HG03066 (cell line): ENCODE data around the gene COASY.
A peak's percentile ranks its signal among the peaks of the same experiment; 100 is the strongest.
"Not testable (repeated sequence)": the region's sequence is repeated elsewhere in the genome, so short reads cannot be mapped to it uniquely, and the experiment has no call there.

ENCODE experiments used
- ATAC-seq: cut with Tn5 transposase; IDR thresholded peaks from one replicate; pipeline ENCODE4 v1.9.1; 2021; ENCODE audit warnings: low read depth; ENCODE audit not compliant: unreplicated experiment

The COASY gene

GRCh38 chr17:42608305-42609181, 46.6 kb downstream of the COASY start:
- ATAC-seq = peak; percentile 27

DNA sequence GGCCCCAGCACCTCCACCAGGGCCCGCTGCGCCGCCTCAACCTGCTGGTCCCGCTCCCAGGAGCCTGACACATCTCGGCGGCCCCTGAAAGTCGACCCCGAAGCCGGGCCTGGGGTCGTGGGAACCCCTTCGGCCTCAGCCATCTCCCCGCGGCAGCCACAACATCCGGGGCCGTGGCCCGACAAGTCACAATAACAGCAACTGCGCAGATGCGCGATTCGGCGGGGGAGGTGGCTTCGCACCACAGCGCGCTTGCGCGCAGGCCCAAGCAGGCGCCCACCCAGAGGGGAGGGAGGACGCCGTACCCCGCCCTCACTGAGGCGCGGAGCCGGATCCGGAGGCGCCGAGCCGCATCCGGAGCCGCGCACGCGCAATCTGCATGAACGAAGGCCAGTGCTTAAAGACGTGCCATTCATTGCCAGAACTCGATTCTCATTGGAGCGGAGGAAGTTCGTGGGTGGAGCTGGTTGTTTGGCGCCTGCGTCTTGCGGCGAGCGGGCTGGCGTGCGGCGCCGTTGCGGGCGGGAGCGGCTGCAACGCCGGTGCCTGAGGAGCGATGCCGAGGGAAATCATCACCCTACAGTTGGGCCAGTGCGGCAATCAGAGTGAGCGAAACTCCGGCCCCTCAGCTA, 47.4 kb downstream of the COASY start, which contains the start of the genes RETREG3 and TUBG1:
RETREG3 (minus strand) TSS at position 193 of the 632 bp plus-strand sequence; CDS start at position 143, 50 bp downstream.
TUBG1 (plus strand) TSS at position 502 of the 632 bp plus-strand sequence; CDS start at position 557, 55 bp downstream.
- ATAC-seq = peak; percentile 78

- ATAC-seq = not testable (repeated sequence)
These were observed 48.2 kb downstream of the COASY start for GRCh38 chr17:42609814-42610801.

- ATAC-seq = no peak
These were observed 50.1 kb downstream of the COASY start for GRCh38 chr17:42612013-42612412.

- ATAC-seq = no peak
These were observed 51.8 kb downstream of the COASY start for GRCh38 chr17:42613699-42614295.
